ENCODE data around the gene RNASE11.
"Not testable (repeated sequence)": the region's sequence is repeated elsewhere in the genome, so short reads cannot be mapped to it uniquely, and the experiment has no call there.

Gene RNASE11

GRCh38 chr14:20587489-20588154, at the start of gene RNASE11:
Gene RNASE11, minus strand, starts transcription at chr14:20588001.
- no peak for DNase-seq

- DNase-seq, result no peak
Observed at GRCh38 chr14:20632831-20633691, 45.3 kb upstream of the RNASE11 start.

- no peak for DNase-seq
Observed at GRCh38 chr14:20632448-20632830, 44.6 kb upstream of the RNASE11 start.

- DNase-seq, result no peak
Observed at GRCh38 chr14:20631880-20632389, 44.1 kb upstream of the RNASE11 start.

GRCh38 chr14:20631023-20631879, 43.5 kb upstream of the RNASE11 start:
- no peak for DNase-seq

- no peak for DNase-seq
Observed at GRCh38 chr14:20630340-20631022, 42.7 kb upstream of the RNASE11 start.

- DNase-seq, result no peak
Observed at GRCh38 chr14:20628063-20628854, 40.5 kb upstream of the RNASE11 start.

GRCh38 chr14:20627346-20628027, 39.7 kb upstream of the RNASE11 start:
- DNase-seq, result no peak

GRCh38 chr14:20626274-20626673, 38.5 kb upstream of the RNASE11 start:
- DNase-seq, result no peak

- no peak for DNase-seq
Observed at GRCh38 chr14:20624495-20625070, 36.8 kb upstream of the RNASE11 start.

- DNase-seq, result no peak
Observed at GRCh38 chr14:20623798-20624197, 36.0 kb upstream of the RNASE11 start.

GRCh38 chr14:20622816-20623291, 35.1 kb upstream of the RNASE11 start:
- no peak for DNase-seq

- DNase-seq, result no peak
Observed at GRCh38 chr14:20620798-20621478, 33.1 kb upstream of the RNASE11 start.

- DNase-seq, result not testable (repeated sequence)
Observed at GRCh38 chr14:20619688-20620087, 31.9 kb upstream of the RNASE11 start.

GRCh38 chr14:20618271-20618749, 30.5 kb upstream of the RNASE11 start:
- no peak for DNase-seq

- DNase-seq, result no peak
Observed at GRCh38 chr14:20617138-20618003, 29.6 kb upstream of the RNASE11 start.

- no peak for DNase-seq
Observed at GRCh38 chr14:20615996-20616395, 28.2 kb upstream of the RNASE11 start.

- DNase-seq, result no peak
Observed at GRCh38 chr14:20614038-20614840, 26.4 kb upstream of the RNASE11 start.

All from NCI-H187 treated with DMSO at 0.1 percent for 48 hours (cell line).